HepG2 (cell line): ENCODE data around the gene MND1.

Experiments
- CTCF ChIP-seq: sonication (generic); formaldehyde crosslinking; IDR thresholded peaks from 2 replicates; pipeline ENCODE4 v1.5.0; 2020; ENCODE audit warnings: mild to moderate bottlenecking, missing genetic modification reagents, moderate library complexity
- EED ChIP-seq: sonication (generic); formaldehyde crosslinking; IDR thresholded peaks from 2 replicates; pipeline ENCODE4 v1.5.0; 2020; ENCODE audit warnings: mild to moderate bottlenecking, missing genetic modification reagents
- FOXO1 ChIP-seq: sonication (generic); formaldehyde crosslinking; IDR thresholded peaks from 2 replicates; pipeline ENCODE4 v1.4.0; 2020; ENCODE audit warnings: missing genetic modification reagents
- HDAC2 ChIP-seq: sonication (generic); formaldehyde crosslinking; IDR thresholded peaks from 2 replicates; pipeline ENCODE4 v1.4.0; 2020; ENCODE audit warnings: missing genetic modification reagents
- HOXA7 ChIP-seq: sonication (generic); formaldehyde crosslinking; IDR thresholded peaks from 2 replicates; pipeline ENCODE4 v1.8.1; 2022; ENCODE audit warnings: mild to moderate bottlenecking, missing genetic modification reagents, moderate library complexity
- REL ChIP-seq: sonication (generic); formaldehyde crosslinking; conservative IDR thresholded peaks from 2 replicates; pipeline ENCODE4 v1.8.0; 2022; ENCODE audit warnings: mild to moderate bottlenecking, missing genetic modification reagents, moderate library complexity
- RFX5 ChIP-seq: IDR thresholded peaks from 2 replicates; pipeline ENCODE4 v1.6.1; 2011; ENCODE audit warnings: low read depth, low read length, improper control_type of control experiment
- ZBTB10 ChIP-seq: sonication (generic); formaldehyde crosslinking; IDR thresholded peaks from 2 replicates; pipeline ENCODE4 v1.4.0; 2020; ENCODE audit warnings: missing genetic modification reagents, borderline replicate concordance
- ZBTB26 ChIP-seq: IDR thresholded peaks from 2 replicates; pipeline ENCODE4 v1.6.1; 2016; ENCODE audit warnings: missing compliant biosample characterization, missing genetic modification reagents, borderline replicate concordance
- ZNF790 ChIP-seq: sonication (generic); formaldehyde crosslinking; IDR thresholded peaks from 2 replicates; pipeline ENCODE4 v1.8.0; 2022; ENCODE audit warnings: missing genetic modification reagents, mild to moderate bottlenecking, borderline replicate concordance

GRCh38 chr4:153310793-153311192 is 33.7 kb upstream of the MND1 start:
- TF ChIP-seq CTCF (CRISPR knock-in tag) (no peak), ZBTB10 (CRISPR knock-in tag) (no peak), FOXO1 (CRISPR knock-in tag) (no peak), REL (CRISPR knock-in tag) (no peak), ZNF790 (CRISPR knock-in tag) (no peak), HOXA7 (CRISPR knock-in tag) (no peak), ZBTB26 (CRISPR knock-in tag) (no peak), HDAC2 (no peak), RFX5 (no peak), EED (CRISPR knock-in tag) (no peak)
